Psoas muscle (tissue), 8 donors: ENCODE measurements around the gene FRAS1. TPM values are rescaled to one million over a fixed set of nuclear protein-coding genes. Genes with fewer than 3 reads are reported as not detected.
"Not testable (repeated sequence)": the region's sequence is repeated elsewhere in the genome, so short reads cannot be mapped to it uniquely, and the experiment has no call there.

Experiments
- ATAC-seq, 4 donors: fragments of 200-7000 bp; cut with Tn5 transposase; one replicate each; pipeline ENCODE4 v1.9.1; 2020; ENCODE audit warnings: moderate library complexity in 3 of 4, mild to moderate bottlenecking in 2 of 4
- DNase-seq, 2 donors: peaks; one replicate each; pipeline ENCODE4 v3.0.0-alpha.2; 2020
- H3K27ac ChIP-seq: fragments of 200-600 bp; one replicate; pipeline ENCODE4 v1.8.0; 2022
- H3K27me3 ChIP-seq, 3 donors: fragments of 200-600 bp in 1 of 3; one replicate each; pipeline versions ENCODE4 v1.6.1 to v1.8.0; 2013 to 2022; ENCODE audit warnings: low read length in 2 of 3, mild to moderate bottlenecking in 2 of 3, moderate library complexity in 1 of 3; ENCODE audit not compliant: insufficient read depth in 3 of 3
- H3K36me3 ChIP-seq, 2 donors: fragments of 200-600 bp in 1 of 2; one replicate each; pipeline versions ENCODE4 v1.6.1 to v1.8.0; 2013 to 2022; ENCODE audit warnings: low read depth in 1 of 2, mild to moderate bottlenecking in 1 of 2, moderate library complexity in 1 of 2; ENCODE audit not compliant: insufficient read depth in 1 of 2
- H3K4me1 ChIP-seq: fragments of 200-600 bp; one replicate; pipeline ENCODE4 v1.8.0; 2022
- H3K4me3 ChIP-seq: fragments of 200-600 bp; one replicate; pipeline ENCODE4 v1.8.0; 2022; ENCODE audit warnings: mild to moderate bottlenecking
- H3K9me3 ChIP-seq: fragments of 200-600 bp; one replicate; pipeline ENCODE4 v1.8.0; 2022
- WGBS, 3 donors: extraction: QIAGEN DNeasy Blood & Tissue Kit; methylation state at CpG; one replicate each; pipeline versions ENCODE4 v1.1.6 to v1.1.7; 2013; 5-methylcytosine and 5-hydroxymethylcytosine counted together
- intact Hi-C, 2 donors: fragments of 100-400 bp; cut with DNase I; formaldehyde crosslinking; loops; one replicate each; pipeline versions ENCODE4 v1.11.0 to v1.14.2; 2022
- polyA plus RNA-seq, 3 donors: library from polyadenylated mRNA; stranded (reverse); fragments of 200-250 nt; gene quantifications; one replicate each; pipeline ENCODE4 v1.2.3, GENCODE V29; 2013
- total RNA-seq, 4 donors: library from RNA; stranded (reverse); fragmentation: NEBNext Ultra II Directional in 2 of 4; extraction: Animal tissue kit (Norgen Biotek cat#: 25700) in 2 of 4; gene quantifications; one replicate each; pipeline versions ENCODE4 v1.2.1 to v1.2.4, GENCODE V29; 2021 to 2023
- TF ChIP-seq, protein P1 (sequence below): fragments of 200-600 bp; IDR thresholded peaks from one replicate; pipeline ENCODE4 v1.8.0; 2022; ENCODE audit warnings: antibody characterized with exemption
- donor health status: healthy with polysubstance abuse.
- donor health status: DM: no; HTN: no; CAD: no; lungs with moderate emphysema.
- donor health status: Bipolar disorder and iron deficiency.
- donor health status: healthy.
- donor health status: DM: yes; HTN: yes; CAD: no.
- donor health status: DM: no; HTN: no; CAD: no.
- donor health status: DM: no; HTN: no; CAD: no.
- donor health status: DM: yes; HTN: yes; CAD: no.

Gene FRAS1
- total and polyA plus RNA-seq, 7 donors: 0.08 to 3.0 (median 0.42) TPM

- peak overlapping the region; percentile 43 for H3K4me3 ChIP-seq
- 31 to 45% (median 37%) methylated on average over 10 of the region's 10 CpGs for WGBS, 3 donors
- no peaks in the 10 kb centered on the region for H3K27me3 ChIP-seq
- ATAC-seq: peak in 3 of 4 donors; percentile 27 to 72 (median 32)
- TF ChIP-seq, protein P1, sequence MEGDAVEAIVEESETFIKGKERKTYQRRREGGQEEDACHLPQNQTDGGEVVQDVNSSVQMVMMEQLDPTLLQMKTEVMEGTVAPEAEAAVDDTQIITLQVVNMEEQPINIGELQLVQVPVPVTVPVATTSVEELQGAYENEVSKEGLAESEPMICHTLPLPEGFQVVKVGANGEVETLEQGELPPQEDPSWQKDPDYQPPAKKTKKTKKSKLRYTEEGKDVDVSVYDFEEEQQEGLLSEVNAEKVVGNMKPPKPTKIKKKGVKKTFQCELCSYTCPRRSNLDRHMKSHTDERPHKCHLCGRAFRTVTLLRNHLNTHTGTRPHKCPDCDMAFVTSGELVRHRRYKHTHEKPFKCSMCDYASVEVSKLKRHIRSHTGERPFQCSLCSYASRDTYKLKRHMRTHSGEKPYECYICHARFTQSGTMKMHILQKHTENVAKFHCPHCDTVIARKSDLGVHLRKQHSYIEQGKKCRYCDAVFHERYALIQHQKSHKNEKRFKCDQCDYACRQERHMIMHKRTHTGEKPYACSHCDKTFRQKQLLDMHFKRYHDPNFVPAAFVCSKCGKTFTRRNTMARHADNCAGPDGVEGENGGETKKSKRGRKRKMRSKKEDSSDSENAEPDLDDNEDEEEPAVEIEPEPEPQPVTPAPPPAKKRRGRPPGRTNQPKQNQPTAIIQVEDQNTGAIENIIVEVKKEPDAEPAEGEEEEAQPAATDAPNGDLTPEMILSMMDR: no peak
- no peaks in the 10 kb centered on the region for H3K36me3 ChIP-seq
- H3K27ac ChIP-seq: peak overlapping the region; percentile 5
- no peaks in the 10 kb centered on the region for H3K4me1 ChIP-seq
- intact Hi-C loops: loop anchor here in 1 of 2 donors (10.0 kb wide), 1 partner anchor 185 kb away; no protein-coding TSS in a partner anchor
- no peaks in the 10 kb centered on the region for H3K9me3 ChIP-seq
- no peak for DNase-seq
Observed at GRCh38 chr4:78079726-78080430, 22.8 kb downstream of the FRAS1 start.

- intact Hi-C loops: no loop called here
- Histone ChIP-seq H3K27me3 (no peaks in the 10 kb centered on the region), H3K36me3 (no peaks in the 10 kb centered on the region), H3K4me1 (no peaks in the 10 kb centered on the region), H3K4me3 (no peak overlapping the region), H3K9me3 (no peaks in the 10 kb centered on the region), H3K27ac (no peak overlapping the region)
- TF ChIP-seq, protein P1: no peak
- 89 to 100% (median 99%) methylated on average over 2 of the region's 2 CpGs for WGBS, 3 donors
- no peak for DNase-seq
- no peak for ATAC-seq
Observed at GRCh38 chr4:78081541-78081940, 24.4 kb downstream of the FRAS1 start.

- no peak overlapping the region for H3K4me3 ChIP-seq
- TF ChIP-seq, protein P1: no peak
- H3K27me3 ChIP-seq: no peaks in the 10 kb centered on the region
- intact Hi-C loops: no loop called here
- H3K27ac ChIP-seq: no peak overlapping the region
- H3K4me1 ChIP-seq: no peaks in the 10 kb centered on the region
- no peaks in the 10 kb centered on the region for H3K36me3 ChIP-seq
- ATAC-seq (no peak), DNase-seq (no peak)
- H3K9me3 ChIP-seq: no peaks in the 10 kb centered on the region
Observed at GRCh38 chr4:78083035-78083434, 25.9 kb downstream of the FRAS1 start.

DNA sequence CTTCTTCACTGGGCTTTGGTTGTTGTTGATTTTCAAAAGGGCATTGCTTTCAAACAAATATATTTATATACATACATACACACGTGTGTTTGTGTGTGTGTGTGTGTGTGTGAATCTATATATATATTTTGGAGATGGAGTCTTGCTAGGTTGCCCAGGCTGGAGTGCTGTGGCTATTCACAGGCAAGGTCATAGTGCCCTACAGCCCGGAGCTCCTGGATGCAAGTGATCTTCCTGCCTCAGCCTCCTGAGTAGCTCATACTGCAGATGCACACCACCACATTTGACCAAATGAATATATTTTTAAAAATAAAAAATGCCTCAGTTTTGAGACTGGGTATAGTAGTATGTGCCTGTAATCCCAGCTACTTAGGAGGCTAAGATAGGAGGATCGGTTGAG is 34.4 kb downstream of the FRAS1 start:
- DNase-seq (no peak), ATAC-seq (no peak)
- no peak overlapping the region for H3K4me3 ChIP-seq
- H3K36me3 ChIP-seq: no peaks in the 10 kb centered on the region
- no peak overlapping the region for H3K27ac ChIP-seq
- H3K9me3 ChIP-seq: no peaks in the 10 kb centered on the region
- TF ChIP-seq, protein P1: no peak
- intact Hi-C loops: no loop called here
- 91 to 94% (median 93%) methylated on average over 3 of the region's 3 CpGs for WGBS, 3 donors
- H3K27me3 ChIP-seq: no peaks in the 10 kb centered on the region
- H3K4me1 ChIP-seq: no peaks in the 10 kb centered on the region

DNA sequence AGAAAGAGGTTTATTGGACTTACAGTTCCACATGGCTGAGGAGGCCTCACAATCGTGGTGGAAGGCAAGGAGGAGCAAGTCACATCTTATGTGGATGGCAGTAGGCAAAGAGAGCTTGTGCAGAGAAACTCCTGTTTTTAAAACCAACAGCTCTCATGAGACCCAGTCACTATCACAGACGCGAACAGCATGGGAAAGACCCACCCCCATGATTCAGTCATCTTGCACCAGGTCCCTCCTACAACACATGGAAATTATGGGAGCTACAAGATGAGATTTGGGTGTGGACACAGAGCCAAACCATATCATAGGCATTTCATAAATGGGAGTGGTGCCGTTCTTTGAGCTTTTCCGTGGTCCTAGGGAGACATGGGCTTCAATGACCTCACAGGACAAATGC is 35.2 kb downstream of the FRAS1 start:
- ATAC-seq, intact Hi-C loops: not testable (repeated sequence)
- WGBS, 3 donors: 74 to 85% (median 76%) methylated on average over 5 of the region's 5 CpGs

More for the DNA sequence above, 35.2 kb downstream of the FRAS1 start:
- not testable (repeated sequence) for H3K9me3 ChIP-seq, H3K4me3 ChIP-seq, DNase-seq, H3K27ac ChIP-seq, H3K27me3 ChIP-seq, H3K36me3 ChIP-seq, H3K4me1 ChIP-seq
